PC-3 (cell line): ENCODE data around the gene SSTR4.

Experiments used
- CTCF ChIP-seq: fragments of 300-600 bp; sonication (generic); conservative IDR thresholded peaks from 2 replicates; pipeline ENCODE4 v1.5.1; 2017; ENCODE audit warnings: antibody characterized with exemption, low read depth, mild to moderate bottlenecking, low read length
- EZH2 ChIP-seq: fragments of 300-600 bp; sonication (generic); IDR thresholded peaks from one replicate; pipeline ENCODE4 v1.6.1; 2017; ENCODE audit warnings: antibody characterized with exemption, mild to moderate bottlenecking, low read length; ENCODE audit not compliant: unreplicated experiment
- EZH2phosphoT487 ChIP-seq: fragments of 300-600 bp; sonication (generic); IDR thresholded peaks from 2 replicates; pipeline ENCODE4 v1.6.1; 2018; ENCODE audit warnings: mild to moderate bottlenecking, antibody characterized with exemption, low read length, borderline replicate concordance

- TF ChIP-seq EZH2 (no peak), CTCF (no peak), EZH2phosphoT487 (no peak)
Measured at GRCh38 chr20:23072892-23073586, 37.9 kb downstream of the SSTR4 start.
